ENCODE results near the gene CCR2.

CCR2 gene

DNA sequence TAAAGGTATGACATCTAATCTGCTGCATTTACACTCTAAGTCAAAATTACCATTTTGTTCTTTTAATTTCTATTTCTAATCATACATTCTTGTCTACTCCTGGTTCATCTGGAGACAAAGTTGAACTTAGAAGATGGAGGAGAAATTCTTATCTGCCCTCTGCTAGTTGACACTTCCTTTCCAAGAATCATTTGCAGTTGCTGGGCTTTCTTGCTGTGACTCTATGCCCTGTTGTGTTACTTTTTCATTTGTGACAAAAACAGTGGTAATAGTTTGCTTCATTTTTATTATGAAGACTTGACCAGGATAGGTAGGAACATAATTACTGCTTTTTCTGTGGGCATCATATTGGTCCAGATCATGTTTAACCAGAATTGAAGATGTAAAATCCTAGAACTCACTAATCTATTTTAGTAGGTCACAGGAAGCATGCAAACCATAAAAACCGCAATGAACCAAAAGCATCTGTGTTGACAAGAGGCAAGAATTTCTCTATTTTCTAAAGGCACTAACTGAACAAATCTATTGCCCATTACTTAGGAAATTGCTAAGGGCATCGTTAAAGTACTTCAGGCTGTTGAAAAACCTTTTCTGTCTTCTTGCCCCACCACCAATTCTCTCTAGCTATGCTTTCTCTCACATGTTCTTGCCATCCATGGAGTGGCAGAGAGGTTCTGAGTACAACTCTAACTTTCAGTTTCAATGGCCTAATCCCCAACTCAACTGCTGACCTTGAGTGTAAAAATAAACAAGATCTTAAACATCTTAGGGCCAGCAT lies 4.2 kb upstream of the CCR2 start:
- Histone ChIP-seq H3K27ac (no peak overlapping the region), H3K4me3 (ENCODE audit: low read depth, low read length) (no peak overlapping the region), H3K36me3 (replicated peaks) (no peaks in the 10 kb centered on the region), H3K27me3 (replicated peaks) (peaks cover 2% of the 10 kb centered on the region)
- no peak for DNase-seq
- TF ChIP-seq, protein P1, sequence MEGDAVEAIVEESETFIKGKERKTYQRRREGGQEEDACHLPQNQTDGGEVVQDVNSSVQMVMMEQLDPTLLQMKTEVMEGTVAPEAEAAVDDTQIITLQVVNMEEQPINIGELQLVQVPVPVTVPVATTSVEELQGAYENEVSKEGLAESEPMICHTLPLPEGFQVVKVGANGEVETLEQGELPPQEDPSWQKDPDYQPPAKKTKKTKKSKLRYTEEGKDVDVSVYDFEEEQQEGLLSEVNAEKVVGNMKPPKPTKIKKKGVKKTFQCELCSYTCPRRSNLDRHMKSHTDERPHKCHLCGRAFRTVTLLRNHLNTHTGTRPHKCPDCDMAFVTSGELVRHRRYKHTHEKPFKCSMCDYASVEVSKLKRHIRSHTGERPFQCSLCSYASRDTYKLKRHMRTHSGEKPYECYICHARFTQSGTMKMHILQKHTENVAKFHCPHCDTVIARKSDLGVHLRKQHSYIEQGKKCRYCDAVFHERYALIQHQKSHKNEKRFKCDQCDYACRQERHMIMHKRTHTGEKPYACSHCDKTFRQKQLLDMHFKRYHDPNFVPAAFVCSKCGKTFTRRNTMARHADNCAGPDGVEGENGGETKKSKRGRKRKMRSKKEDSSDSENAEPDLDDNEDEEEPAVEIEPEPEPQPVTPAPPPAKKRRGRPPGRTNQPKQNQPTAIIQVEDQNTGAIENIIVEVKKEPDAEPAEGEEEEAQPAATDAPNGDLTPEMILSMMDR (IDR thresholded peaks at IDR 0.05; ENCODE audit: low read depth, low read length, missing control alignments) = no peak
- in situ Hi-C loops (cut with HindIII; ENCODE audit: low pct_ligation_motif_present, low sequenced_read_pairs) = no loop called here

DNA sequence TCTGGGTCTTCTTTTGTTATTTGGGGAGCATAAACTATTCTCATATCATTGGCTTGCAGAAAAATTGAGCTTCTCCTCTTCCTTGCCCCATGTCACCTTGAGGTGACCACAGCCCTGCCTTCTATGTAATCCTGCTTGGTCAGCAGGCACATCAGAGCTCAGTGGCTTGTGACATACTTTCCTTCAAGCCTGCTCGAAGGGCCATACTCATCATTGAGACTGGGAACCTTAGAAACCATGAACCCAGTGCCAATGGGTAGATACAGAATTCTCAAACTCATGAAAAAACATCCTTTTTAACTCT lies 3.7 kb upstream of the CCR2 start:
- H3K27ac ChIP-seq = no peak overlapping the region
- no peak for DNase-seq
- H3K27me3 ChIP-seq (replicated peaks) = peaks cover 5% of the 10 kb centered on the region
- in situ Hi-C loops (cut with HindIII; ENCODE audit: low pct_ligation_motif_present, low sequenced_read_pairs) = no loop called here
- no peaks in the 10 kb centered on the region for H3K36me3 ChIP-seq (replicated peaks)
- TF ChIP-seq, protein P1 (IDR thresholded peaks at IDR 0.05; ENCODE audit: low read depth, low read length, missing control alignments) = no peak
- no peak overlapping the region for H3K4me3 ChIP-seq (ENCODE audit: low read depth, low read length)

DNA sequence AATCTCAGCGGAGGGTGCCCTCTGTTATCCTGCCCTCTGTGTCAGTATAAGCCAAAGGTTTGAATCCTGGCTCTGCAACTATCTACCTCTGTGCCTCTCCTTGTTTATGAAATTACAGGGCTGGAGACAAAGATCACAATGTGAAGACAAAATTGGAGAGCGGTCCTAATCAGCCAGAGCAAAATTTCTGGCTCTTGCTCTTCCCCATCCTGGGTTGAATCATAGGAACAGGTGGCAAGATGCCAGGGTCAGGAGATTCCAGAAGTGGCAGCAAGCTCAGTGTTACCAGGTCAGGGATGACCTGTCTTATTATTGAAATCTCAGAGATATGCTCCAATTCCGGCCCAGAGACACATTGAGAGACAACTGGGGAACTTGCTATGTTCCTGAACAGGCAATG lies 2.3 kb upstream of the CCR2 start:
- H3K27ac ChIP-seq = no peak overlapping the region
- in situ Hi-C loops (cut with HindIII; ENCODE audit: low pct_ligation_motif_present, low sequenced_read_pairs) = no loop called here

DNA sequence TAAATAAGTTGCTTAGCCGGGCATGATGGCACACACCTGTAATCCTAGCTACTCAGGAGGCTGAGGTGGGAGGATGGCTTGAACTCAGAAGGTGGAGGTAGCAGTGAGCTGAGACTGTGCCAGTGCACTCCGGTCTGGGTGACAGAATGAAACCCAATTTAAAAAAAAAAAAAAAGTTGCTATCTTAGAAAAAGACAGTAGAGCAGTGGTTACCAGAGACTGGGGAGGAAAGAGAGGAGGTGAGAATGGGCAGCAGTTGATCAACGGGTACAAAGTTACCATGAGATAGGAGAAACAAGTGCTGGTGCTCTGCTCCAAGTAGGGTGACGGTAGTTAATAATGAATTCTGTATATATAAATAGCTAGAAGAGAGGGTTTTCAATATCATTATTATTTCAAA lies 821 bp upstream of the CCR2 start:
- H3K4me3 ChIP-seq (ENCODE audit: low read depth, low read length) = no peak overlapping the region
- H3K36me3 ChIP-seq (replicated peaks) = no peaks in the 10 kb centered on the region
- TF ChIP-seq, protein P1 (IDR thresholded peaks at IDR 0.05; ENCODE audit: low read depth, low read length, missing control alignments) = no peak
- H3K27ac ChIP-seq = no peak overlapping the region
- in situ Hi-C loops (cut with HindIII; ENCODE audit: low pct_ligation_motif_present, low sequenced_read_pairs) = no loop called here
- H3K27me3 ChIP-seq (replicated peaks) = peaks cover 12% of the 10 kb centered on the region
- no peak for DNase-seq

More for the DNA sequence above, 2.3 kb upstream of the CCR2 start:
- Histone ChIP-seq H3K36me3 (replicated peaks) (no peaks in the 10 kb centered on the region), H3K4me3 (ENCODE audit: low read depth, low read length) (no peak overlapping the region), H3K27me3 (replicated peaks) (peaks cover 10% of the 10 kb centered on the region)
- TF ChIP-seq, protein P1 (IDR thresholded peaks at IDR 0.05; ENCODE audit: low read depth, low read length, missing control alignments) = no peak
- DNase-seq = no peak

DNA sequence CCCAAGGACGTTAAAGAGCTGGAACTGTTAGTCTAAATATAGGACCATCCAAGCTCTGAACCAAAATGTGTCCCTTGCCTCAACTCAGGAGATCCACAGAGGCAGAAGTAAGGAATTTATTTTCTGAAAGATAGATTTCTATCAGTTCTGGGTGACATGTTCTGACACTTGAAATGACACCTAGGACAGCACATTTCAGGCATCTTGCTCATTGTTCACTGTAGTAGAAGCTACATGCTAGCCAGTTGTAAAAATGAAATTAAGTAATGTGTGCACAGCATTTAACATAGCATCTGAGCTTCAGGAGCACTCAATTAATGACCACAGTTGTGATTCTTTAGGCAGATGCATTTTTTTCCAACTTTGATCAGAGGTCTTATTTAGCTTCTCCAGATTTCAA lies 567 bp downstream of the CCR2 start:
- DNase-seq = no peak
- H3K27ac ChIP-seq = no peak overlapping the region
- H3K27me3 ChIP-seq (replicated peaks) = peaks cover 12% of the 10 kb centered on the region
- in situ Hi-C loops (cut with HindIII; ENCODE audit: low pct_ligation_motif_present, low sequenced_read_pairs) = no loop called here
- no peaks in the 10 kb centered on the region for H3K36me3 ChIP-seq (replicated peaks)
- TF ChIP-seq, protein P1 (IDR thresholded peaks at IDR 0.05; ENCODE audit: low read depth, low read length, missing control alignments) = no peak
- no peak overlapping the region for H3K4me3 ChIP-seq (ENCODE audit: low read depth, low read length)

DNA sequence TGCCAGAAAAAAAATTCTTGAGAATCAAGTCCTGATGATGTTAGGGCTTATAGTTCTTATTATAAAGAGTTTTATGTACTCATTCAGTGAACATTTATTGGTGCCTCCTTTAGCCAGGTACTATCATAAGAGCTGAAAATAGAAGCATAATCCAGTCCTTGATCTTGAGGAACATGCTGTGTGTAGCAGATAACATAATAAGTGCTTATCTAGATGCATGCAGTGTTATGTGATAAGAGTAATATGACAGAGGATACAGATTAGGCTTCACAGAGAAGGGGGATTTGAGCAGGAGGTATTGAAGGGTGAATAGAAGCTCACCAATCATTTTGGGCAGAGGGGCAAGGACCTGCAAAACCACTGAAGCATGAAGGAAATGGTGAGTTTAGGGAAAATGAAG lies 1.1 kb downstream of the CCR2 start:
- H3K27me3 ChIP-seq (replicated peaks) = peaks cover 12% of the 10 kb centered on the region
- H3K27ac ChIP-seq = no peak overlapping the region

More for the DNA sequence above, 1.1 kb downstream of the CCR2 start:
- no peak overlapping the region for H3K4me3 ChIP-seq (ENCODE audit: low read depth, low read length)
- TF ChIP-seq, protein P1 (IDR thresholded peaks at IDR 0.05; ENCODE audit: low read depth, low read length, missing control alignments) = no peak
- H3K36me3 ChIP-seq (replicated peaks) = no peaks in the 10 kb centered on the region
- DNase-seq = no peak
- in situ Hi-C loops (cut with HindIII; ENCODE audit: low pct_ligation_motif_present, low sequenced_read_pairs) = no loop called here
